Measurements from ENCODE around the gene CEACAM16. TPM values are rescaled to one million over a fixed set of nuclear protein-coding genes. Genes with fewer than 3 reads are reported as not detected.

The CEACAM16 gene
- polyA plus RNA-seq, 1 experiment: not detected

GRCh38 chr19:44756089-44756562 lies 57.2 kb downstream of the CEACAM16 start:
- Histone ChIP-seq H3K27me3 (ENCODE audit: control insufficient read depth, insufficient read depth, low read length) (no peaks in the 10 kb centered on the region), H3K4me3 (ENCODE audit: low read depth, low read length) (no peak overlapping the region), H3K27ac (ENCODE audit: low read depth, low read length) (no peak overlapping the region), H3K9me3 (ENCODE audit: control insufficient read depth, insufficient read depth, low read length) (no peaks in the 10 kb centered on the region)
- TF ChIP-seq CTCF (IDR thresholded peaks at IDR 0.05; ENCODE audit: low read depth, low read length): no peak
- POLR2A ChIA-PET: interaction anchor here (0.6 kb wide), 1 partner anchor 20 kb away, joined by 3 read pairs; no protein-coding TSS in a partner anchor
- CTCF ChIA-PET: interaction anchor here (0.6 to 2.1 kb wide), 4 partner anchors 15 to 90 kb away, joined by 3 to 13 read pairs (median 7); partner anchors contain the start of gene NECTIN2
- DNase-seq (ENCODE audit: low read depth, low spot score): no peak

- DNase-seq (ENCODE audit: low read depth, low spot score): no peak
- Histone ChIP-seq H3K27ac (ENCODE audit: low read depth, low read length) (peak overlapping the region; percentile 39), H3K9me3 (ENCODE audit: control insufficient read depth, insufficient read depth, low read length) (no peaks in the 10 kb centered on the region), H3K4me3 (ENCODE audit: low read depth, low read length) (peak overlapping the region; percentile 58), H3K27me3 (ENCODE audit: control insufficient read depth, insufficient read depth, low read length) (no peaks in the 10 kb centered on the region)
- TF ChIP-seq CTCF (IDR thresholded peaks at IDR 0.05; ENCODE audit: low read depth, low read length): no peak
- POLR2A ChIA-PET: interaction anchor here (0.8 to 2.0 kb wide), 4 partner anchors 8 to 15 kb away, joined by 3 to 6 read pairs (median 4); partner anchors contain the start of gene BCL3
- CTCF ChIA-PET: interaction anchor here (0.6 to 3.5 kb wide), 5 partner anchors 14 to 187 kb away, joined by 3 to 23 read pairs (median 4); partner anchors contain the start of gene NECTIN2
Observed at GRCh38 chr19:44757057-44757734, 58.2 kb downstream of the CEACAM16 start.

GRCh38 chr19:44757735-44758505 lies 59.0 kb downstream of the CEACAM16 start:
- Histone ChIP-seq H3K27me3 (ENCODE audit: control insufficient read depth, insufficient read depth, low read length) (no peaks in the 10 kb centered on the region), H3K9me3 (ENCODE audit: control insufficient read depth, insufficient read depth, low read length) (no peaks in the 10 kb centered on the region), H3K4me3 (ENCODE audit: low read depth, low read length) (peak overlapping the region; percentile 58), H3K27ac (ENCODE audit: low read depth, low read length) (peak overlapping the region; percentile 31)
- ChIA-PET CTCF (interaction anchor here (0.6 to 3.5 kb wide), 5 partner anchors 14 to 187 kb away, joined by 3 to 23 read pairs (median 4); partner anchors contain the start of gene NECTIN2), POLR2A (interaction anchor here (0.6 to 2.0 kb wide), 4 partner anchors 9 to 114 kb away, joined by 4 to 6 read pairs (median 6); partner anchors contain the start of genes BCL3 and PVR)
- TF ChIP-seq CTCF (IDR thresholded peaks at IDR 0.05; ENCODE audit: low read depth, low read length): no peak
- no peak for DNase-seq (ENCODE audit: low read depth, low spot score)

GRCh38 chr19:44758596-44758995 lies 59.6 kb downstream of the CEACAM16 start:
- POLR2A ChIA-PET: interaction anchor here (1.8 to 2.0 kb wide), 2 partner anchors 10 to 17 kb away, joined by 5 to 6 read pairs; partner anchors contain the start of gene BCL3

More at GRCh38 chr19:44758596-44758995, 59.6 kb downstream of the CEACAM16 start:
- Histone ChIP-seq H3K9me3 (ENCODE audit: control insufficient read depth, insufficient read depth, low read length) (no peaks in the 10 kb centered on the region), H3K27me3 (ENCODE audit: control insufficient read depth, insufficient read depth, low read length) (no peaks in the 10 kb centered on the region), H3K27ac (ENCODE audit: low read depth, low read length) (peak overlapping the region; percentile 31), H3K4me3 (ENCODE audit: low read depth, low read length) (peak overlapping the region; percentile 58)
- TF ChIP-seq CTCF (IDR thresholded peaks at IDR 0.05; ENCODE audit: low read depth, low read length): no peak
- CTCF ChIA-PET: interaction anchor here (2.6 to 3.5 kb wide), 2 partner anchors 13 to 35 kb away, joined by 13 to 23 read pairs; no protein-coding TSS in a partner anchor
- no peak for DNase-seq (ENCODE audit: low read depth, low spot score)
